Measurements from ENCODE around the gene PRLR.

DNA sequence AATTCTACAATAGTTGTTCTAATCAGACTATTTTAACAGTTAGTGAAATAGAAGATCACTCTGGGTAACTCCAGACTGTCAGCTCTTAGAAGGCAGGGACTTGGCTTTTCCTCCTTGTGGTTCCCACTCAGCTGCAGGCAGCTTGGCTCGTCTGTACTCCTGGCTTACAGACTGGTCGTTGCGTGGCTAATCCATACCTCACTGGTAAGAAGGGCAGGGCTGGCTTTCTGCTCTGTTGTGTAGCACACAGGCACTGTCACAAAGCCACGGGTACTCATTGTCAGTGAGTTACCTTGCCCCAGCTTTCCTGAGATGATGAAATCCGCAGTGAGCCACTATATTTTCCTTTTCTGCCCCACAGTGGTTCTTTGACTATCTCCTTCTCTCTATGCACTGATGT is 1.8 kb upstream of the PRLR start:
- TF ChIP-seq CTCF (IDR thresholded peaks at IDR 0.05; ENCODE audit: low read depth, low read length) (no peak), MAX (IDR thresholded peaks at IDR 0.05; ENCODE audit: low read depth, low read length) (no peak), MYC (IDR thresholded peaks at IDR 0.05; ENCODE audit: low read depth, low read length) (no peak)

Measured in NB4 (cell line).